ENCODE results near the gene DLG2.

The DLG2 gene

DNA sequence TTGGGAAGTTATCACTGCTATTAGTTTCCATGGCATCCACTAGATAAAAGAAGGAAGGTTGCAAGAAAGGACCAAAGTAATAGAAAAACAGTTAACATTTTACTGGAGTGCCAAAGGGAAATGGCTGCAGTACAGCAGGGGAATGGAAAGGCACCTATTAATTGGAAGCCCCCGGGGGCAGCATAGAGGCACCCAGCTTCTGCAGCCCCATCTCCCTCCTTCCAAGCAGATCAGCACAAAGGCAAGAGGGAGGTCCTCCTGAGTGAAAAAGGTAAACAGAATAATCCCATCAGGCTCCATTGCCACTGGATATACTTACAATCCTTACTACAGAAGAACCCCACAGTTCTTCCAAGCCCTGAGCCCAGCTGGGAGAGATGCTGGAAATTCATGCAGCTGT lies 887.1 kb downstream of the DLG2 start:
- Histone ChIP-seq H3K9me3 (ENCODE audit: control insufficient read depth, insufficient read depth, low read length) (no peaks in the 10 kb centered on the region), H3K79me2 (ENCODE audit: control insufficient read depth, low read length) (no peaks in the 10 kb centered on the region), H3K27me3 (ENCODE audit: control insufficient read depth, low read length) (no peaks in the 10 kb centered on the region), H3K27ac (ENCODE audit: low read depth, low read length) (no peak overlapping the region), H3K4me1 (ENCODE audit: control insufficient read depth, low read length) (no peaks in the 10 kb centered on the region), H4K20me1 (ENCODE audit: control insufficient read depth, insufficient read depth, low read depth, low read length) (no peaks in the 10 kb centered on the region), H3F3A (ENCODE audit: control insufficient read depth, insufficient read depth) (no peaks in the 10 kb centered on the region), H3K36me3 (ENCODE audit: control insufficient read depth, low read length) (no peaks in the 10 kb centered on the region), H3K4me3 (ENCODE audit: low read length) (no peak overlapping the region), H3K9me2 (replicated peaks; ENCODE audit: control insufficient read depth, low read length) (no peaks in the 10 kb centered on the region), H3K4me2 (ENCODE audit: low read length) (no peak overlapping the region)
- no peak for TF ChIP-seq EZH2phosphoT487 (IDR thresholded peaks at IDR 0.05; ENCODE audit: borderline replicate concordance, low read length)
- TF ChIP-seq, protein P1, sequence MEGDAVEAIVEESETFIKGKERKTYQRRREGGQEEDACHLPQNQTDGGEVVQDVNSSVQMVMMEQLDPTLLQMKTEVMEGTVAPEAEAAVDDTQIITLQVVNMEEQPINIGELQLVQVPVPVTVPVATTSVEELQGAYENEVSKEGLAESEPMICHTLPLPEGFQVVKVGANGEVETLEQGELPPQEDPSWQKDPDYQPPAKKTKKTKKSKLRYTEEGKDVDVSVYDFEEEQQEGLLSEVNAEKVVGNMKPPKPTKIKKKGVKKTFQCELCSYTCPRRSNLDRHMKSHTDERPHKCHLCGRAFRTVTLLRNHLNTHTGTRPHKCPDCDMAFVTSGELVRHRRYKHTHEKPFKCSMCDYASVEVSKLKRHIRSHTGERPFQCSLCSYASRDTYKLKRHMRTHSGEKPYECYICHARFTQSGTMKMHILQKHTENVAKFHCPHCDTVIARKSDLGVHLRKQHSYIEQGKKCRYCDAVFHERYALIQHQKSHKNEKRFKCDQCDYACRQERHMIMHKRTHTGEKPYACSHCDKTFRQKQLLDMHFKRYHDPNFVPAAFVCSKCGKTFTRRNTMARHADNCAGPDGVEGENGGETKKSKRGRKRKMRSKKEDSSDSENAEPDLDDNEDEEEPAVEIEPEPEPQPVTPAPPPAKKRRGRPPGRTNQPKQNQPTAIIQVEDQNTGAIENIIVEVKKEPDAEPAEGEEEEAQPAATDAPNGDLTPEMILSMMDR (IDR thresholded peaks at IDR 0.05; ENCODE audit: low read depth, low read length, poor library complexity, severe bottlenecking): no peak

GRCh38 chr11:84724256-84724655 lies 902.9 kb downstream of the DLG2 start:
- Histone ChIP-seq H3K4me2 (ENCODE audit: low read length) (no peak overlapping the region), H3K9me3 (ENCODE audit: control insufficient read depth, insufficient read depth, low read length) (no peaks in the 10 kb centered on the region), H3K4me3 (ENCODE audit: low read length) (no peak overlapping the region), H3K36me3 (ENCODE audit: control insufficient read depth, low read length) (no peaks in the 10 kb centered on the region), H3K27me3 (ENCODE audit: control insufficient read depth, low read length) (peaks cover 6% of the 10 kb centered on the region; the same call in 1 of the 2 replicates), H3K9me2 (replicated peaks; ENCODE audit: control insufficient read depth, low read length) (no peaks in the 10 kb centered on the region), H3F3A (ENCODE audit: control insufficient read depth, insufficient read depth) (no peaks in the 10 kb centered on the region), H3K27ac (ENCODE audit: low read depth, low read length) (no peak overlapping the region), H3K4me1 (ENCODE audit: control insufficient read depth, low read length) (0 out of 2 replicates have a peak, but pooled peaks cover 4% of the 10 kb centered on the region), H3K79me2 (ENCODE audit: control insufficient read depth, low read length) (no peaks in the 10 kb centered on the region), H4K20me1 (ENCODE audit: control insufficient read depth, insufficient read depth, low read depth, low read length) (no peaks in the 10 kb centered on the region)
- no peak for TF ChIP-seq EZH2phosphoT487 (IDR thresholded peaks at IDR 0.05; ENCODE audit: borderline replicate concordance, low read length)
- TF ChIP-seq, protein P1 (IDR thresholded peaks at IDR 0.05; ENCODE audit: low read depth, low read length, poor library complexity, severe bottlenecking): no peak

DNA sequence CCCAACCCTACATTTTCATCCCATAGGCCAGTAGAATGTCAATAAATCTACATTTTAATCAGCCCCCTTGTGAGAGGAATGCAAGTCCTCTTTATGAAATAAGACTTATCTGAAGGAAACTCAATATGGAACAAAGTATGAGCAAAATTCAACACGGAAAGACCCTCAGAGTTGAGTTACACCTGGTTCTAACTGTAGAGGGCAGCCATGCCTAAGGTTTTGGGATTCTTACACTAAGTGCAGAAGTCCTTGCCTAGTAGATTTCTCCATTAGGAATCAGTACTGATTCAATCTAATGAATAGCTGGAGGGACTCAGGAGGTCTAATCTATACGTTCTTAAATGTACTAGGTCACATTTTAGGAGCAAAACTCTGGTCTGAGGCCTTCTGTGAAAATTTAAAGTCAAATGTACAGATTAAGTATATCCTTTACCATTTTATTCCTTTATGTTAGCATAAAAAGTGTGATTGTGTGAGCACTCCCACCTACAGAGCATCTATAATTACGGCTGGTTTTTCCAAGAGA lies 904.5 kb downstream of the DLG2 start:
- no peaks in the 10 kb centered on the region for H3K9me3 ChIP-seq (ENCODE audit: control insufficient read depth, insufficient read depth, low read length)
- H3K27ac ChIP-seq (ENCODE audit: low read depth, low read length): no peak overlapping the region
- H3F3A ChIP-seq (ENCODE audit: control insufficient read depth, insufficient read depth): no peaks in the 10 kb centered on the region
- TF ChIP-seq, protein P1 (IDR thresholded peaks at IDR 0.05; ENCODE audit: low read depth, low read length, poor library complexity, severe bottlenecking): peak; percentile 24
- no peak for TF ChIP-seq EZH2phosphoT487 (IDR thresholded peaks at IDR 0.05; ENCODE audit: borderline replicate concordance, low read length)
- H3K4me3 ChIP-seq (ENCODE audit: low read length): no peak overlapping the region
- no peaks in the 10 kb centered on the region for H3K79me2 ChIP-seq (ENCODE audit: control insufficient read depth, low read length)
- peaks cover 6% of the 10 kb centered on the region; the same call in 1 of the 2 replicates for H3K27me3 ChIP-seq (ENCODE audit: control insufficient read depth, low read length)
- no peak overlapping the region for H3K4me2 ChIP-seq (ENCODE audit: low read length)
- no peaks in the 10 kb centered on the region for H4K20me1 ChIP-seq (ENCODE audit: control insufficient read depth, insufficient read depth, low read depth, low read length)
- no peaks in the 10 kb centered on the region for H3K36me3 ChIP-seq (ENCODE audit: control insufficient read depth, low read length)
- 0 out of 2 replicates have a peak, but pooled peaks cover 4% of the 10 kb centered on the region for H3K4me1 ChIP-seq (ENCODE audit: control insufficient read depth, low read length)
- no peaks in the 10 kb centered on the region for H3K9me2 ChIP-seq (replicated peaks; ENCODE audit: control insufficient read depth, low read length)

All from DOHH2 (cell line).